Stimulated activated CD4-positive, alpha-beta T cell treated with anti-CD3 and anti-CD28 coated beads, Interleukin-15, amount 100 ng/mL, for 48 hours (primary cell): Measurements from ENCODE around the gene XPR1.
A peak's percentile ranks its signal among the peaks of the same experiment; 100 is the strongest.

Experiments
- DNase-seq, 2 donors: peaks; one replicate each; pipeline ENCODE4 v3.0.0-alpha.2; 2020; ENCODE audit warnings: low read depth in 2 of 2

The XPR1 gene

DNA sequence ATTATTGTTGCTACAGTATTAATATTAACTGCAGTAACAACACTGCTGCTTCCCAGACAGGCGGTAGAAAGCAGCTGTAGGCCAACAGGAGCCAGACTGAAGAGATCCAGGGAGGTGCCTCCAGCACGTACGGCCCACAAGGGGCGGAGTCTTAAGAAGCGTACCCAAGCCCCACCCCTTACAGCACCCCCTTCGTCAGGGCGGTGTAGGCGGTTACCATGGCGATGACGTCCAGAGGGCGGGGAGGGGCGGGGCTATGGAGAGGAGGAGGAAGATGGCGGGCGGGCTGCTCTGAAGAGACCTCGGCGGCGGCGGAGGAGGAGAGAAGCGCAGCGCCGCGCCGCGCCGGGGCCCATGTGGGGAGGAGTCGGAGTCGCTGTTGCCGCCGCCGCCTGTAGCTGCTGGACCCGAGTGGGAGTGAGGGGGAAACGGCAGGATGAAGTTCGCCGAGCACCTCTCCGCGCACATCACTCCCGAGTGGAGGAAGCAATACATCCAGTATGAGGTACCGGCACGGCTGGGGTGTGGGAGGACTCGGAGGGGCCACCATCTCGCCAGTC is at the start of gene XPR1:
Gene XPR1 (plus strand): TSS at position 257 of the 560 bp plus-strand sequence. CDS start 180 bp downstream, at position 437.
- peak; percentile 98 for DNase-seq

DNA sequence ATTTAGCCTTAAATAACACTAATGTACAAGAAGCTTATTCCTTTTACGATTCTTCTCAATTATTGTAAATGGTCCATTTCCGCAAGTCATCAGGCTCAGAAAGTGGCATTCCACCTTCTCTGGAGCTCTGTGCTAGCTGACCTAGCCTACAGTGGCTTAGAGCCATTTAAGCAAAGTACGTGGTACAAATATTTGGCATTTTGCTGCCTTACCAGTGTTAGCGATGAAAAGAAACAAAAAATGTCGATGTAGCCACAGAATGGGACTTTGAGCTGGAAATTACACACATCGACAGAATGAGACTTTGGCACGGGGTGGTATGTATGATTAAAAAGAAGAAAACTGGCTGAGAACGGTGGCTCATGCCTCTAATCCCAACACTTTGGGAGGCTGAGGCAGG is 47.0 kb upstream of the XPR1 start:
- DNase-seq = no peak

- no peak for DNase-seq
Observed at GRCh38 chr1:180585994-180586359, 45.8 kb upstream of the XPR1 start.

- DNase-seq = no peak
Observed at GRCh38 chr1:180586671-180587155, 45.1 kb upstream of the XPR1 start.

GRCh38 chr1:180588121-180588520 is 43.7 kb upstream of the XPR1 start:
- DNase-seq = no peak

- DNase-seq = no peak
Observed at GRCh38 chr1:180590889-180591288, 40.9 kb upstream of the XPR1 start.

GRCh38 chr1:180593382-180593781 is 38.4 kb upstream of the XPR1 start:
- DNase-seq = no peak

- DNase-seq = no peak
Observed at GRCh38 chr1:180594723-180595122, 37.1 kb upstream of the XPR1 start.

DNA sequence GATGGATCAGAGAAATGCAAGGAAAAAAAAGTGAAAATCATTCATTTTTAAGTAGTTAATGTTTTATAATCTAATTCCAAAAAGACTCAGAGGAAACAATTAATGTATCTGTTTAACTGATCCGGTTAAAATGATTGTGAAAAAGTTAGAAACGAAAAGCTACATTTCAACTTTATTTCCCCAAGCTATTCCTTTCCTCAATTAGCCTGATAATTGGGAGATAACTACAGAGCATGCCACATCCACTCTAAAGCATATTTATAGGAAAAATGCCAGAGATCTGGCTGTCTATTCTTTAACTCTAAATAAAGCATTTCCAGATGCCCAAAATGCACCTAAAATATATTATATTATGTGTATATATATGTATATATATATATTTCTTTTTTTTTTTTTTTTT is 35.9 kb upstream of the XPR1 start:
- DNase-seq = no peak

GRCh38 chr1:180597520-180597919 is 34.3 kb upstream of the XPR1 start:
- DNase-seq = no peak

DNA sequence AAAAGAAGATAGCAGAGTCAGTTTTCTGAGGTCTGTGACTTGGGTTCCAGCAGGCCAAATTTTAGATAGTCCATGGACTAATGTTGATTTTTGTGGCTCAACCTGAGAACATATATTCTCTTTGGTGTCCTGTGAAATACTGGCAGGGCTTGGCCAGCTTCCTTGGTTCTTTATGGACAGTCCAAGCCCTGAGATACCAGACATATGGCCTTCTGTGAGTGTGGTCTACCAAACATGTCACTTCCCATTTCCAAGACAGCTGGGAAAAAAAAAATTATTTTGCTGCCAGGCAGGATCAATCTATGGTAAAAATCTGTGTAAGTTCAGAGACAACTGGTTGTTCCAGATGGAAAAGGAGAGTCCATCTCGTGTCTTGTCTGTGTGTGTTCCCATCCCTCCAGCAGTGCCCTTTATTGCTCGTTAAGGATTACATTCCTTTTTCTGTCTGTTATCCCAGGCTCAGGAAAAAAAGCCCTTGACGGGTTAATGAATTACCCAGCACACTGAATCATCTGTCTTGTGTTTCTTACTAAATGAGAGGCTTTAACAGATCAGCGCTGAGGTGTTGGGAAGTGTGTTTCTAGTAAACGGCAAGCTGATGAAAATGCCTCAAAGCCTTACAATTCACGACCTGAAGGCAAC is 33.4 kb upstream of the XPR1 start:
- no peak for DNase-seq

- no peak for DNase-seq
Observed at GRCh38 chr1:180600343-180600742, 31.5 kb upstream of the XPR1 start.

DNA sequence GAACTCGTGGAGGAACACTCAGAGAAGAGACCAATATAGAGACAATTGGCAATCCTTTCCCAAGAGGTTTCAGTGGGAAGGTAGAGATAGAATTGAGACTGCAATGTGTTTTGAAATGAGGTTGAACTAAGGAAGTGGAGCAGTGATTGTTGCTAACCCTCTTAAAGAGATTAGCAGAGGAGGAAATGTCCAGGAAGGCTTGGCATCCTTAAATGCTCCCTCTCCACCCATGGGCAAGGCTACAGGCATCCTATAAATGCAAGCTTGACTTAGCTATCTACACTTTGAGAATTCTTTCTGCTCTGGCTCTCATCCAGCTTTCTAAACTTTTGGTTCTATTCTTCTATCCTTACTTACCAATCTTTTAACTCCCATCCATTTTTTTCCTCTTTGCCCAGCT is 30.3 kb upstream of the XPR1 start:
- no peak for DNase-seq

GRCh38 chr1:180603223-180603849 is 28.5 kb upstream of the XPR1 start:
- DNase-seq = no peak

GRCh38 chr1:180603850-180604226 is 28.0 kb upstream of the XPR1 start:
- DNase-seq = no peak

- DNase-seq = no peak
Observed at GRCh38 chr1:180606155-180606554, 25.7 kb upstream of the XPR1 start.

- no peak for DNase-seq
Observed at GRCh38 chr1:180609643-180610555, 21.9 kb upstream of the XPR1 start.

DNA sequence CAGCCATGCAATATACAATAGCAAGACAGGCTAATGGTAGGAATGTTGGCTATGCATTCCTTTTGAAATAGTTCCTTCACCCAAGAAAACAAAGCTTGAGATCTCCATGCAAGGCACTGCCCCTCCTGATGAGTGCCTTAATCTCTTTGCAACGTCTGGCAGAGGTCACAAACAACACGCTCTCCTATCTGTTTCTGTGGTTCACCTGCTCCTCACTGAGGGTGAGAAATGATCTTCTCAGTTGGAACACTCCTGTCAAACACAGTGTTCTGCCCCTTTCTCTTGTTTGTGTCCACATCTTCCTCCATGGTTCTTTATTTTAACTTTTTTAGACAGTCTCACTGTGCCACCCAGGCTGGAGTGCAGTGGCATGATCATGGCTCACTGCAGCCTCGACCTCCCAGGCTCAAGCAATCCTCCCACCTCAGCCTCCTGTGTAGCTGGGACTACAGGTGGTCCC is 21.2 kb upstream of the XPR1 start:
- no peak for DNase-seq

GRCh38 chr1:180611016-180611930 is 20.5 kb upstream of the XPR1 start:
- DNase-seq = no peak

GRCh38 chr1:180612632-180613031 is 19.2 kb upstream of the XPR1 start:
- no peak for DNase-seq

DNA sequence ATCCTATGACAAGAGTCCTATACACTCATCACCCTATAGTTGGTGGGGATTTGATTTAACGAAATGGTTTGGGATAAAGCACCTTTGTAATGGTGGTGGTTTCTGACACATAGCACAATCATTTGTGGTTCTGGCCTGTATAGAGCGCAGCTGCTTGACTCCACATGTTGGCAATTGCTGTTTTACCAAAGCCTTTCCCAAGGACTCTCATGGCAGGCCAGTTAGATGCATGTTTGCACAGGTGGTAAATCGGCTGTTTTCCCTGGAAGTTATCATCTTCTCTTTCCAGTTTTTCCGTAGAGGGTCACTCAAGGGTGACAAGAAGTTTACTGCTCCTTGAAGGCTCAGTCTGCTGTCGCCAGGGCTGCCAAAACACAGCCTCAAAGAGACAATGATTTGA is 17.1 kb upstream of the XPR1 start:
- DNase-seq = no peak
